ENCODE measurements around the gene MINPP1.

The MINPP1 gene

GRCh38 chr10:87552248-87552929 is 47.7 kb downstream of the MINPP1 start:
- no peak overlapping the region for H3K4me3 ChIP-seq (replicated peaks in 1 of 2; ENCODE audit: low read depth in 2 of 2, low read length in 2 of 2)
- TF ChIP-seq CTCF (IDR thresholded peaks at IDR 0.05; ENCODE audit: low read depth, low read length): no peak
- DNase-seq (ENCODE audit: low read depth in 2 of 2): no peak

- DNase-seq (ENCODE audit: low read depth in 2 of 2): no peak
- H3K4me3 ChIP-seq (replicated peaks in 1 of 2; ENCODE audit: low read depth in 2 of 2, low read length in 2 of 2): no peak overlapping the region
- TF ChIP-seq CTCF (IDR thresholded peaks at IDR 0.05; ENCODE audit: low read depth, low read length): no peak
These were observed 52.7 kb downstream of the MINPP1 start for GRCh38 chr10:87557409-87557808.

- H3K4me3 ChIP-seq (replicated peaks in 1 of 2; ENCODE audit: low read depth in 2 of 2, low read length in 2 of 2): no peak overlapping the region
- no peak for TF ChIP-seq CTCF (IDR thresholded peaks at IDR 0.05; ENCODE audit: low read depth, low read length)
- no peak for DNase-seq (ENCODE audit: low read depth in 2 of 2)
These were observed 53.6 kb downstream of the MINPP1 start for GRCh38 chr10:87558333-87558732.

GRCh38 chr10:87559392-87559791 is 54.7 kb downstream of the MINPP1 start:
- DNase-seq (ENCODE audit: low read depth in 2 of 2): no peak
- TF ChIP-seq CTCF (IDR thresholded peaks at IDR 0.05; ENCODE audit: low read depth, low read length): no peak
- H3K4me3 ChIP-seq (replicated peaks in 1 of 2; ENCODE audit: low read depth in 2 of 2, low read length in 2 of 2): no peak overlapping the region

- DNase-seq (ENCODE audit: low read depth in 2 of 2): no peak
- no peak for TF ChIP-seq CTCF (IDR thresholded peaks at IDR 0.05; ENCODE audit: low read depth, low read length)
These were observed 55.9 kb downstream of the MINPP1 start for GRCh38 chr10:87560495-87561129.

GRCh38 chr10:87562750-87563149 is 58.1 kb downstream of the MINPP1 start:
- TF ChIP-seq CTCF (IDR thresholded peaks at IDR 0.05; ENCODE audit: low read depth, low read length): no peak
- no peak overlapping the region for H3K4me3 ChIP-seq (replicated peaks in 1 of 2; ENCODE audit: low read depth in 2 of 2, low read length in 2 of 2)
- DNase-seq (ENCODE audit: low read depth in 2 of 2): no peak

More at GRCh38 chr10:87560495-87561129, 55.9 kb downstream of the MINPP1 start:
- H3K4me3 ChIP-seq (replicated peaks in 1 of 2; ENCODE audit: low read depth in 2 of 2, low read length in 2 of 2): no peak overlapping the region
